Left ventricle myocardium inferior (tissue), 1 donor: ENCODE measurements around the gene FBXO31. TPM values are rescaled to one million over a fixed set of nuclear protein-coding genes. Genes with fewer than 3 reads are reported as not detected.

Source experiments
- DNase-seq: peaks from one replicate; pipeline ENCODE4 v3.0.0-alpha.2; 2020
- H3K27ac ChIP-seq: fragments of 200-600 bp; replicated peaks from 2 replicates; pipeline ENCODE4 v1.8.0; 2021
- H3K27me3 ChIP-seq: fragments of 200-600 bp; 2 replicates; pipeline ENCODE4 v1.8.0; 2021; ENCODE audit warnings: low read depth
- H3K36me3 ChIP-seq: fragments of 200-600 bp; 2 replicates; pipeline ENCODE4 v1.8.0; 2021
- H3K4me1 ChIP-seq: fragments of 200-600 bp; 2 replicates; pipeline ENCODE4 v1.8.0; 2021
- H3K4me3 ChIP-seq: fragments of 200-600 bp; 2 replicates; pipeline ENCODE4 v1.8.0; 2021; ENCODE audit warnings: mild to moderate bottlenecking, moderate library complexity
- H3K9me3 ChIP-seq: fragments of 200-600 bp; replicated peaks from 2 replicates; pipeline ENCODE4 v1.8.0; 2021
- CTCF ChIP-seq: fragments of 200-600 bp; IDR thresholded peaks from 2 replicates; pipeline ENCODE4 v1.8.0; 2021; ENCODE audit warnings: antibody characterized with exemption, mild to moderate bottlenecking, borderline replicate concordance
- intact Hi-C: fragments of 100-400 bp; cut with micrococcal nuclease; formaldehyde crosslinking; loops from one replicate; pipeline ENCODE4 v1.11.0; 2022
- total RNA-seq: library from RNA; stranded (reverse); fragmentation: NEBNext Ultra II Directional; extraction: Animal tissue kit (Norgen Biotek cat#: 25700); gene quantifications from one replicate; pipeline ENCODE4 v1.2.1, GENCODE V29; 2021
- donor health status: DM: no; HTN: yes; CAD: no; lungs with severe emphysema.

Gene FBXO31
- total RNA-seq, 1 donor from 2014 or later, result 74.5 TPM

- no peaks in the 10 kb centered on the region for H3K4me1 ChIP-seq
- peaks cover 13% of the 10 kb centered on the region for H3K9me3 ChIP-seq
- intact Hi-C loops, result no loop called here
- TF ChIP-seq CTCF, result no peak
- DNase-seq, result no peak
- no peak overlapping the region for H3K4me3 ChIP-seq
- peaks cover 6% of the 10 kb centered on the region for H3K27me3 ChIP-seq
- no peak overlapping the region for H3K27ac ChIP-seq
- H3K36me3 ChIP-seq, result no peaks in the 10 kb centered on the region
Measured at GRCh38 chr16:87309620-87310525, 73.7 kb downstream of the FBXO31 start.

GRCh38 chr16:87308826-87309225, 74.8 kb downstream of the FBXO31 start:
- Histone ChIP-seq H3K4me1 (no peaks in the 10 kb centered on the region), H3K9me3 (peaks cover 13% of the 10 kb centered on the region), H3K36me3 (no peaks in the 10 kb centered on the region), H3K4me3 (no peak overlapping the region), H3K27ac (no peak overlapping the region), H3K27me3 (peaks cover 17% of the 10 kb centered on the region)
- intact Hi-C loops, result no loop called here
- no peak for DNase-seq
- no peak for TF ChIP-seq CTCF

GRCh38 chr16:87306516-87306915, 77.1 kb downstream of the FBXO31 start:
- Histone ChIP-seq H3K27me3 (peaks cover 17% of the 10 kb centered on the region), H3K4me3 (no peak overlapping the region), H3K36me3 (no peaks in the 10 kb centered on the region), H3K4me1 (no peaks in the 10 kb centered on the region), H3K9me3 (peaks cover 13% of the 10 kb centered on the region), H3K27ac (no peak overlapping the region)
- TF ChIP-seq CTCF, result no peak
- no peak for DNase-seq
- intact Hi-C loops, result no loop called here

- intact Hi-C loops, result no loop called here
- Histone ChIP-seq H3K4me1 (no peaks in the 10 kb centered on the region), H3K9me3 (peaks cover 13% of the 10 kb centered on the region), H3K4me3 (no peak overlapping the region), H3K27me3 (peaks cover 17% of the 10 kb centered on the region), H3K27ac (no peak overlapping the region), H3K36me3 (no peaks in the 10 kb centered on the region)
- DNase-seq, result no peak
- TF ChIP-seq CTCF, result no peak
Measured at GRCh38 chr16:87305505-87306391, 77.8 kb downstream of the FBXO31 start.

GRCh38 chr16:87304951-87305350, 78.6 kb downstream of the FBXO31 start:
- H3K4me1 ChIP-seq, result no peaks in the 10 kb centered on the region
- no peak overlapping the region for H3K27ac ChIP-seq
- no peaks in the 10 kb centered on the region for H3K36me3 ChIP-seq
- no peak for DNase-seq
- TF ChIP-seq CTCF, result no peak
- H3K27me3 ChIP-seq, result peaks cover 17% of the 10 kb centered on the region
- intact Hi-C loops, result no loop called here
- peaks cover 13% of the 10 kb centered on the region for H3K9me3 ChIP-seq
- no peak overlapping the region for H3K4me3 ChIP-seq
